GM18858 (cell line): ENCODE results near the gene RHOV.

Experiments
- ATAC-seq: cut with Tn5 transposase; IDR thresholded peaks from one replicate; pipeline ENCODE4 v1.9.1; 2021; ENCODE audit not compliant: unreplicated experiment

RHOV gene

DNA sequence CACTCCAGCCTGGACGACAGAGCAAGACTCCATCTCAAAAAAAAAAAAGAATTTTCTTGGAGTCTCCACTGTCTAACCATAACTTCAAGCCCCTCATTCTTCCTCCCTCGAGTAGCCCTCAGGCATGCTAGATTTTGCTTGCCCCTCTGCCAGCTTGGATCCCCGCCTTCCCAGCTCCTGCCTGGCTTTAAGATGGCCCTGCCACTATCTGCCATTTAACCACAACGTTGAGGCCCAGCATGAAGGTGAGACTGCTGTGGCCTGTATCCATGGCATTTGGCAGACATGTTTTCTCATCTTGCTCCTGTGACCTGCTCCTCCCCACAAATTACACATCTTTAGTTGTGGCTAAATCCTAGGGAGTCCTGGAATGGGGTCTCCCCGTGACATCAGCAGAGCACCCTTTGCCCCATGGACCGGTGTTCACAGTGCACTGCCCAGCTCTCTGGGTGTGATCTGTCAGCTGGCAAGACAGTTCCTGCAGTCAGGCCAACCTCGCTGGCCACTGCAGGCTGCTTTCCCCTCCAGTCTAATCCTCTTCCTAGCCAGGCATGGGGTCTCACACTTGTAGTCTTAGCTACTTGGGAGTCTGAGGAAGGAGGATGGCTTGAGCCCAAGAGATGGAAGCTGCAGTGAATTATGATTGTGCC is 30.6 kb upstream of the RHOV start:
- no peak for ATAC-seq

DNA sequence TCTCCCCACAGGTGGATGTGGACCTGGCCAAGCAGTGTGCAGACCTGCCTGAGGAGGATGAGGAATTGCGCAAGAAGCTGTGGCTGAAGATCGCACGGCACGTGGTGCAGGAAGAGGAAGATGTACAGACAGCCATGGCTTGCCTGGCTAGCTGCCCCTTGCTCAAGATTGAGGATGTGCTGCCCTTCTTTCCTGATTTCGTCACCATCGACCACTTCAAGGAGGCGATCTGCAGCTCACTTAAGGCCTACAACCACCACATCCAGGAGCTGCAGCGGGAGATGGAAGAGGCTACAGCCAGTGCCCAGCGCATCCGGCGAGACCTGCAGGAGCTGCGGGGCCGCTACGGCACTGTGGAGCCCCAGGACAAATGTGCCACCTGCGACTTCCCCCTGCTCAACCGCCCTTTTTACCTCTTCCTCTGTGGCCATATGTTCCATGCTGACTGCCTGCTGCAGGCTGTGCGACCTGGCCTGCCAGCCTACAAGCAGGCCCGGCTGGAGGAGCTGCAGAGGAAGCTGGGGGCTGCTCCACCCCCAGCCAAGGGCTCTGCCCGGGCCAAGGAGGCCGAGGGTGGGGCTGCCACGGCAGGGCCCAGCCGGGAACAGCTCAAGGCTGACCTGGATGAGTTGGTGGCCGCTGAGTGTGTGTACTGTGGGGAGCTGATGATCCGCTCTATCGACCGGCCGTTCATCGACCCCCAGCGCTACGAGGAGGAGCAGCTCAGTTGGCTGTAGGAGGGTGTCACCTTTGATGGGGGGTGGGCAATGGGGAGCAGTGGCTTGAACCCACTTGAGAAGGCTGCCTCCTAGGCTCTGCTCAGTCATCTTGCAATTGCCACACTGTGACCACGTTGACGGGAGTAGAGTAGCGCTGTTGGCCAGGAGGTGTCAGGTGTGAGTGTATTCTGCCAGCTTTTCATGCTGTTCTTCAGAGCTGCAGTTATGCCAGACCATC is 28.8 kb upstream of the RHOV start:
- no peak for ATAC-seq

DNA sequence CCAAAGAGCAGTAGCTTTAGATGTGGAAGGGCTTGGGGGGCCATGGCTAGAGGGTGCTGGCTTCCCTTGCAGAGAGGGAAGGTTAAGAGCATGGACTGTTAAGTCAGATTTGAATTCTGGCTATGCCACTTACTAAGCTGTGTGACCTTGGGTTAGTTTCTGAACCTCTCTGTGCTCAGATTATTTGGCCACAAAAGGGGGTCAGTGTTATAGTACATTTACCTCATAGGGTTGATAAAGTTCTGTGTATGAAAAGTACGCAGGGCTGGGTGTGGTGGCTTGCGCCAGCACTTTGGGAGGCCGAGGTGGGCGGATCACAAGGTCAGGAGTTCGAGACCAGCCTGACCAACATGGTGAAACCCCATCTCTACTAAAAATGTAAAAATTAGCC is 27.0 kb upstream of the RHOV start:
- ATAC-seq: no peak

DNA sequence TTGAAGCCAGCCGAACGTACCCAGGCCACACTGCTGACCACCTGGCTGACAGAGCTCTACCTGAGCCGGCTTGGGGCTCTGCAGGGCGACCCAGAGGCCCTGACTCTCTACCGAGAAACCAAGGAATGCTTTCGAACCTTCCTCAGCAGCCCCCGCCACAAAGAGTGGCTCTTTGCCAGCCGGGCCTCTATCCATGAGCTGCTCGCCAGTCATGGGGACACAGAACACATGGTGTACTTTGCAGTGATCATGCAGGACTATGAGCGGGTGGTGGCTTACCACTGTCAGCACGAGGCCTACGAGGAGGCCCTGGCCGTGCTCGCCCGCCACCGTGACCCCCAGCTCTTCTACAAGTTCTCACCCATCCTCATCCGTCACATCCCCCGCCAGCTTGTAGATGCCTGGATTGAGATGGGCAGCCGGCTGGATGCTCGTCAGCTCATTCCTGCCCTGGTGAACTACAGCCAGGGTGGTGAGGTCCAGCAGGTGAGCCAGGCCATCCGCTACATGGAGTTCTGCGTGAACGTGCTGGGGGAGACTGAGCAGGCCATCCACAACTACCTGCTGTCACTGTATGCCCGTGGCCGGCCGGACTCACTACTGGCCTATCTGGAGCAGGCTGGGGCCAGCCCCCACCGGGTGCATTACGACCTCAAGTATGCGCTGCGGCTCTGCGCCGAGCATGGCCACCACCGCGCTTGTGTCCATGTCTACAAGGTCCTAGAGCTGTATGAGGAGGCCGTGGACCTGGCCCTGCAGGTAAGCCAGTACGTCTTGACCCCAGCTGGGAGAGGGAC is 26.4 kb upstream of the RHOV start:
- no peak for ATAC-seq

DNA sequence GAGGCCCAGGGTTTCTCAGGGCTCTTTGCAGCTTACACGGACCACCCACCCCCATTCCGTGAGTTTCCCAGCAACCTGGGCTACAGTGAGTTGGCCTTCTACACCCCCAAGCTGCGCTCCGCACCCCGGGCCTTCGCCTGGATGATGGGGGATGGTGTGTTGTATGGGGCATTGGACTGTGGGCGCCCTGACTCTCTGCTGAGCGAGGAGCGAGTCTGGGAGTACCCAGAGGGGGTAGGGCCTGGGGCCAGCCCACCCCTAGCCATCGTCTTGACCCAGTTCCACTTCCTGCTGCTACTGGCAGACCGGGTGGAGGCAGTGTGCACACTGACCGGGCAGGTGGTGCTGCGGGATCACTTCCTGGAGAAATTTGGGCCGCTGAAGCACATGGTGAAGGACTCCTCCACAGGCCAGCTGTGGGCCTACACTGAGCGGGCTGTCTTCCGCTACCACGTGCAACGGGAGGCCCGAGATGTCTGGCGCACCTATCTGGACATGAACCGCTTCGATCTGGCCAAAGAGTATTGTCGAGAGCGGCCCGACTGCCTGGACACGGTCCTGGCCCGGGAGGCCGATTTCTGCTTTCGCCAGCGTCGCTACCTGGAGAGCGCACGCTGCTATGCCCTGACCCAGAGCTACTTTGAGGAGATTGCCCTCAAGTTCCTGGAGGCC is 25.6 kb upstream of the RHOV start:
- ATAC-seq: no peak

DNA sequence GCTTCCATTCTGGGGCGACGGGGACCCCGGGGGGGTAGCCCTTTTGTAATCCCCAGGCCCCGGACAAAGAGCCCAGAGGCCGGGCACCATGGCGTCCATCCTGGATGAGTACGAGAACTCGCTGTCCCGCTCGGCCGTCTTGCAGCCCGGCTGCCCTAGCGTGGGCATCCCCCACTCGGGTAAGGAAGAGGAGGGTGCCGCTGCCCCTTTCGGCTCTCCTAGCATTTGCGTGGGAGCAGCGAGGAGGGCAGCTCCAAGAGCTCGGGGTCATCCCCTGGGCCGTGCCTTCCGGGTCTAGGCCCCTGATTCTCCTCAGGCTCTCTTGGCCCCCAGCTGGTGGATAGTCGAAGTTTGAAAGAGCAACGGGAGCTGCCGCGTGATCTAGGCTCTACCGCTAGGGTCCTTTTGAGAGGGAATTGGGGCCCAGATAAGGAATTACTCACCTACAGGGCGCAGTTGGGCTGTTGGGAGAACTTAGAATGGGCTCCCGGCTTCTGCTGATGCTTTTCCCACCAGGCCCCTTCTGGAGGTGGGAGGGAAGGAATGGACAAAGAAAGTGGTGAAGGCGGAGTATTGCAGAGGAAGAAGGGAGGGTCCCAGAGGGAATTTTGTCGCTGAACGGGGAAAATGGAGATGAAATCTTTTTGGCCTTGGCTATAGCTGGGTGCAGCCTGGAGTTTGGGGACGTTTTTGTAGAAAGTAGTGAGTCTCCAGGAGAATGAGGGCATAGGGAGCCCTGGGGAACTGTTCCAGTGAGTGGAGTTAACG is 20.8 kb upstream of the RHOV start:
- no peak for ATAC-seq

DNA sequence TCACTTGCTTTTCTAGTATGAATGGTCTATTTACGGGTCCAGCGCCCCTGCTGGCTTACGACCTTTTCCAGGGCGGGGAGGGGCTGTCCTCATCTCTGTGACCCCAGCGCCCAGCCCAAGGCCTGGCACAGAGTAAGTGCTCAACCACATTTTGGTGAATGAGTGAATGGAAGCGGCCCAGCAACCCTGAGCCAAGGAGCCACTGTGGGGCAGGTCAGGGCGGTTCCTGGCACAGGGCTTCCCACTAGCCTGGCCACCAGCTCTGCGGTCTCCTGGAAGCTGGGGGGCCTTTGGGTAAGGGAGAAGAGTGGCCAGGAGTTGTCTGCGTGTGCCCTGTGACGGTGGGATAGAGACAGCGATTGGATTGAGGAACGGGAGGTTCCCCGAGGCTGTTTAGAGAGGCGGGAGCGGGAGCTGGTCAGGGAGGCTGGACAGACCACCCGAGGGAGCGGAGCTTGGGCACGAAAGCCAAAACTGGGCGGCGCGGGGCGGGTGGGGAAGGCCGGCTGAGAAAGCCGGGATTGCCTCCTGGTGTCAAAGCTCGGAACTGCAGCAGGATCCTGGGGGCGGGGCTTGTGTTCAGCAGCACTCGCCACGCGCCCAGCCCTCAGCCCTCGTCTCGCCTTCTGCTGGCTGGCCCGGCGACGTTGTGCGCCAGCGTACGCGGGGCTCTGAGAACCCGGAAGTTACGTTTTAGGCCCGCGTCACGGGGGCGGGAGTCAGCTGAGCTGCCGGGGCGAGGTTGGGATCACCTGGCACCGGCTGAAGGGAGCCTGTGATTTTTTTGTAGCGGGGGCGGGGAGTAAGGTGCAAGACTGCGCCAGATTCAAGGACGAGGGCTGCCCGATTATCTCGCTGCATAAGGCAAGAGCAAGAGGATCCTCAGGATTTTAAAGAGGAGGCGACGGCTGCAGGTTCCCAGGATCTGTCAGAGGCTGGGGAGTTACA is 20.0 kb upstream of the RHOV start, which contains the start of gene VPS18:
Gene VPS18, plus strand, starts transcription at position 718 of the 948 bp plus-strand sequence. CDS start 319 bp downstream, outside the sequence.
- ATAC-seq: peak; percentile 69

DNA sequence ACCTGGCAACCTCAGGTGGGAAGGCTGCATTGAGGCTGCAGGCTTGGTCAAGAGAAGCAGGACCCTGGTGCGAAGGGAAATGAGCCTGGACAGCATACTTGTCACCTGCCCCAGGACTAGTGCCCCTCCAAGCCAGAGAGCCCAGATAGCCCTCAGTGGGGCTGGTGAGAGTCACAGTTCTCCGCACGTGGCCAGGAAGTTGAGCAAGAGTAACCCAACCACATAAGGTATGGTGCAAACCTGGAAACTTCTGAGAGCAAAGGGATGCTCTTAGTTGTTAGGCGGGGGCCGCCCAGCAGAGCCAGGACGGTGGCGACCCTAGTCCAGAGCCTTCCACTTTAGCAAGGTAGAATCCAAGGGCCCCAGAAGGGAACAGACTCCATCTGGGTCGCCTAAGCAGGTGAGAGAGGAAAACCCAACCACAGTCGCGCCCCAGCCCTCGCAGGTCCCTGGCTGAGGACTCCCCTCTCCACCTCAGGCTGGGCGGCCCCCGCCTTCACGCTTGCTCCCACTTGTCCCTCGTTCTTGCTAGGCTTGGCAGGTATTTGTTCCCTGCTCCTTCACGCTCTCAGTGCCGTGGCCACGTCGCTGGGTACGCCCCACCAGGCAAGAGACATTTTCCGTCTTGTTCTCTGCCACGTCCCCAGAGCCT is 19.1 kb upstream of the RHOV start:
- ATAC-seq: no peak

DNA sequence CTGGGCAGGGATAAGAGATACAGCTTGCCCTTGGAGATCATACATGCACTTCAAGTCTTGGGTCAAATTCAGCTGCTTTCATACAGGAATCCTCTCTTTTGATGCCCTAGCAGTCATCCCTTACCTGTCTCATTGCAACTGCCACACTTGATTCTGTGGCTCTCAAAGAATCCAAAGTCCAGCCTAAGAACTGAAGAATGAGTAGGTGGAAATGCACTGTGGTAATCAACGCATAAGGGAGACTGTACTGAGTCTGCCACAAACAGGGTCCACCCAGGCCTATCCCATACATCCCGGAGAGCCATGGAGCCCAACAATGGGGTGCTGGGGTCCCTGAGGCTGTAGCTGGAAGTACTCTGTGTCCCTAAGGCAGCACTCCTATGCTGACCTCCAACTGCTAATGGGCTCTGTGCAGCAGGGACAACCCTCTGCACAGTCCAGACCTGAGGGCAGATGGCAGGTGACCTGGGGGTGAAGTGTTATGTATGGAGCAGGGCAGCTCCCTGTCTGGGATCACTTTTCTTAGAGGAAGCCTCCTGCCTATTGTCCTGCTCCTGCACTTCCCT is 18.5 kb upstream of the RHOV start:
- no peak for ATAC-seq

DNA sequence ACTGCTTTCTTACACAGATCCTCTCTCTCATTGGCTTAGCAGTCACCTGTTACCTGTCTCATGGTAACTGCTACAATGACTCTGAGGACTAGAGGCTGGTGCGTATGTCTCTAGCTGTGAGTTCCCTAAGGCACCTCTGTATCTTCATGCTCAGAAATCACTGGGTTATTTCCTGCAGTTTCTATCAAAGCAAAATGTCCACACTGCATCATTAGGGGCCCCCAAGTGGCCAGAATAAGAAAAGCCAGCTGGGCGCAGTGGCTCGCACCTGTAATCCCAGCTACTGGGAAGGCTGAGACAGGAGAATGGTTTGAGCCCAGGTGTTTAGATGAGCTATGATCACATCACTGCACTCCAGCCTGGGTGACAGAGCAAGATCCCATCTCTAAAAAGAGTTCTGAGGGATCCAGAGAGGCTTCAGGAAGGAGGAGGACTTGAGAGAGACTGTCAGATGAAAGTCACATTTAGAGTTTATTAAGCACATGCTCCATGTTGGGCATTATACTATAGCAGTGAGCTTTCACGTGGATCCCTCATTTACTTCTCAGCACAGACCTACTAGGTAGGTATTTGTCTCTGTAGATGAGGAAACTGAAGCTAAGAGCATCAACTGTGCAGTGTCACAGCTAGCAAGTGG is 17.9 kb upstream of the RHOV start:
- ATAC-seq: no peak

DNA sequence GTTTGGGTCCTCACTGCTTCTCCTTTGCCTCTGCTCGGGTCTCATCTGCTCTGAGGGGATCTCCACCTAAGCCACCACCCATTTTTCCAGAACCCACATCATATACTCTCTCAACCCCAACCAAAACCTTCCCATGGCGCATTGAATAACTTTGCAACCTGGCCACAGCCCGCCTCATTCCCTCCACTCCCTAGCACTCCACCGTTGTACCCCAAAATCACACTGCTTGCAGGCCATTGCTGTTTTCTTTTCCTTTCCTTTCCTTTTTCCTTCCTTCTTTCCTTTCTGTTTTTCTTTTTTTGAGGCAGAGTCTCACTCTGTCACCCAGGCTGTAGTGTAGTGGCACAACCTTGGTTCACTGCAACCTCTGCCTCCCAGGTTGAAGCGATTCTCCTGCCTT is 17.1 kb upstream of the RHOV start:
- no peak for ATAC-seq

DNA sequence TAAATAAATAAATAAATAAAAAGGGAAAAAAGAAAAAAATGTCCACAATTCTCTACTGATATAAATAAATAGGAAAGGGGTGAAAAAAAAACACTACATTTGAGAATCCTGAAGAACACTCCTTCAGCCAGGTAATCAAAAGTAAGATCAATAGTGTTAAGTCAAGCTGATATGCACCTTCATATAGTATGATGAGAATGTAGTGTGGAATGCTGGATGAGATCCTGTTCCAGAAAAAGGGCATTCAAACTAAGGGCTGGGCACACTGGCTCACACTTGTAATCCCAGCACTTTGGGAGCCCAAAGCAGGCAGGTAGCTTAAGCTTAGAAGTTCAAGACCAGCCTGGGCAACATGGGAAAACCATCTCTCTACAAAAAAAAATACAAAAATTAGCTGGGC is 15.1 kb upstream of the RHOV start:
- no peak for ATAC-seq

DNA sequence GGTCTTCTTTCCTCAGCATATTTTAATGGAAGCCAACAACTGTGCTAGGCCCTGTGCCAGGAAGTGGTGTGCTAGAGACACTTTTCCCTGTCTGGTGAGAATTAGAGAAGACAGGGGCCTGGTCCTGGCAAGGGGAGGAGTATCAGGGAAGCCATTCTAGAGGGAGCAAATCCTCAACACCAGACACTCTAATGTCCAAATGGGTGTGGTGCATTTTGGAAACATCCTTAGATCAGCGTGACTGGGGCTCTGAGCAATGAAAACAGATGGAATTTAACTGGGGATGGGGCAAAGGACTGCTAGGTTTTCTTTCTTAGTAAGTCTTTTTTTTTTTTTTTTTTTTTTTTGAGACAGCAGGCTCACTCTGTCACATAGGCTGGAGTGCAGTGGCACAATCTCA is 12.6 kb upstream of the RHOV start:
- no peak for ATAC-seq

DNA sequence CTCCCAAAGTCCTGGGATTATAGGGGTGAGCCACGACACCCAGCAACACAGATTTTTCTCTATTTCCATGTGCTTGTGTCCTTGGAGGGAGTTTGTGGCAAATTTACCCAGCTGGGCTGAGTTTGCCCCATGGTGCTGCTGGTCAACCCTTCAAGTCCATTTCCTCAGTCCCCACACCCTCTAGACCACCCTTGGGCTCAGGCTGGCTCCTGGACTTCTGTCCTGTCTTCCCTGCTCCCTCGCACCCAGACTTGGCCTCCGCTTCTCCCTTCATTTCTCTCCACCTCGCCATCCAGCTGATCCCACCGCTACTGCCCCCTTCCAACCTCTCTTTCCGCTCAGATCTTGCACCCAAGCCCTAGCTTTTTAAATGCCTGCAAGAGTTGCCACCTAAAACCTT is 7.3 kb upstream of the RHOV start:
- ATAC-seq: no peak

DNA sequence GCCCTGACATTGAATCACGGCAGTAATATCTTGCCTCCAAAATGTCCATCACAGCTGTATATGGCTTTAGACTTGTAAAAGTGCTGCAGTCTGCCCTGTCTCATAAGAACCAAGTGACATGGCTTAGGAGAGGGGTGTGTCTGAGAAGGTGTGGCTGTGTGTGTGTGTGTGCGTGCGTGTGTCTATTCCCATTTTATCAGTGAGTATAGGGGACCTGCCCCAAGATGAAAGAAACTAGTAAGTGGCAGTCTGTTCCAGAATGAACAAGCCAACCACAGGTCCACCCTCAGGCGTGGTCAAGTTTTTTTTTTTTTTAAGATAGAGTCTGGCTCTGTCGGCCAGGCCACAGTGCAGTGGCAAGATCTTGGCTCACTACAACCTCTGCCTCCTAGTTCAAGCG is 5.6 kb upstream of the RHOV start:
- ATAC-seq: no peak

DNA sequence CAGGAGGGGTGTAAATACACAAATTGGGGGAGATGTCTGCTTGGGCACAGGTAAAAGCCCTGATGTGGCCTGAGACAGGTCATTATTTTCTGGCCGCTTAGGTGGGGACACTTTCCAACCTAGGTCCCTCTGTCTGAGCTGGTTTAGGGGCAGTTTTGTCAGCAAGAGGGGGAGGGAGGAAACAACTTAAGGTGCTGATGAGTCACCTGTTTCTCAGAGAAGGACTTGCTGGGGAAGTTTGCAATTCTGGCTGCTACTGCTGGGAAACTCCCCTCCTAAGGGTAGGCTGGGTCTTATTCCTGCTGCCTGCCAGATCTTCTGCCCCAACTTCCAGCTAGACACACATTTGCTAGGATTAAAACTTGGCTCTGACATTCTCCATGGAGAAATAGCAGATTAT is 4.8 kb upstream of the RHOV start:
- peak; percentile 71 for ATAC-seq

DNA sequence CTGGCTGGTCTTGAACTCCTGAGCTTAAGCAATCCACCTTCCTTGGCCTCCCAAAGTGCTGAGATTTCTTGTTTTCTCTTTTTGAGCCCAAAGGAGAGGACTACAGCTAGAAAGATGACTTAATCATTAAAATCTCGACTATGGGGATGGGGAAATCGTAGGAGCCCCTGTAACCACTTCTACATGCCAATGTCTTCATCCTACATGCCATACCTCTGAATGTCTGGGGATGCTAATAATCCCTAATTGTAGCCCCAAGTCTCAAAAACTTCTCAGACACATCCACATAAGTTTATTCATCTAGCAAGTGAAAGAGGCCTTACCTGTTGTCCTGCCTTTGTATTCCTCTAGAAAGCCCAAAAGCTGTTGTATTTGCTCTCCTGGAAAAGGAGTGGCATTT is 3.7 kb upstream of the RHOV start:
- ATAC-seq: no peak
